Esophagus mucosa (tissue), 1 donor: ENCODE data around the gene DLG5. TPM values are rescaled to one million over a fixed set of nuclear protein-coding genes. Genes with fewer than 3 reads are reported as not detected.

Source experiments
- ATAC-seq: fragments of 200-7000 bp; cut with Tn5 transposase; one replicate; pipeline ENCODE4 v1.9.1; 2020
- total RNA-seq: library from RNA; stranded (reverse); gene quantifications from one replicate; pipeline ENCODE4 v1.2.4, GENCODE V29; 2023
- donor health status: DM: yes; HTN: yes; CAD: no.

DLG5 gene
- total RNA-seq, 1 donor from 2014 or later = 37.9 TPM

- no peak for ATAC-seq
These were observed 84.7 kb downstream of the DLG5 start for GRCh38 chr10:77841711-77842375.

GRCh38 chr10:77840636-77841035 is 85.9 kb downstream of the DLG5 start:
- ATAC-seq = no peak

- ATAC-seq = no peak
These were observed 88.5 kb downstream of the DLG5 start for GRCh38 chr10:77837925-77838595.

GRCh38 chr10:77837248-77837924 is 89.2 kb downstream of the DLG5 start:
- ATAC-seq = peak; percentile 56

- peak; percentile 39 for ATAC-seq
These were observed 90.2 kb downstream of the DLG5 start for GRCh38 chr10:77836299-77836820.

GRCh38 chr10:77835669-77836086 is 90.9 kb downstream of the DLG5 start:
- peak; percentile 9 for ATAC-seq

GRCh38 chr10:77834943-77835668 is 91.4 kb downstream of the DLG5 start:
- no peak for ATAC-seq

GRCh38 chr10:77834540-77834939 is 92.0 kb downstream of the DLG5 start:
- no peak for ATAC-seq

GRCh38 chr10:77833792-77834191 is 92.8 kb downstream of the DLG5 start:
- ATAC-seq = no peak

- no peak for ATAC-seq
These were observed 93.3 kb downstream of the DLG5 start for GRCh38 chr10:77833225-77833624.

- peak; percentile 88 for ATAC-seq
These were observed 94.3 kb downstream of the DLG5 start for GRCh38 chr10:77832238-77832637.

- ATAC-seq = no peak
These were observed 97.2 kb downstream of the DLG5 start for GRCh38 chr10:77829356-77829755.

- no peak for ATAC-seq
These were observed 98.2 kb downstream of the DLG5 start for GRCh38 chr10:77828377-77828776.

- ATAC-seq = no peak
These were observed 99.2 kb downstream of the DLG5 start for GRCh38 chr10:77827366-77827765.

- ATAC-seq = no peak
These were observed 100.6 kb downstream of the DLG5 start for GRCh38 chr10:77825965-77826364.

GRCh38 chr10:77824908-77825307 is 101.6 kb downstream of the DLG5 start:
- ATAC-seq = no peak

GRCh38 chr10:77823811-77824542 is 102.6 kb downstream of the DLG5 start:
- no peak for ATAC-seq

- no peak for ATAC-seq
These were observed 105.0 kb downstream of the DLG5 start for GRCh38 chr10:77821551-77821950.

GRCh38 chr10:77821036-77821435 is 105.5 kb downstream of the DLG5 start:
- no peak for ATAC-seq

- ATAC-seq = peak; percentile 34
These were observed 106.2 kb downstream of the DLG5 start for GRCh38 chr10:77820349-77820748.

- peak; percentile 35 for ATAC-seq
These were observed 107.1 kb downstream of the DLG5 start for GRCh38 chr10:77819210-77820112.
